ENCODE results near the gene LRRK2.

DNA sequence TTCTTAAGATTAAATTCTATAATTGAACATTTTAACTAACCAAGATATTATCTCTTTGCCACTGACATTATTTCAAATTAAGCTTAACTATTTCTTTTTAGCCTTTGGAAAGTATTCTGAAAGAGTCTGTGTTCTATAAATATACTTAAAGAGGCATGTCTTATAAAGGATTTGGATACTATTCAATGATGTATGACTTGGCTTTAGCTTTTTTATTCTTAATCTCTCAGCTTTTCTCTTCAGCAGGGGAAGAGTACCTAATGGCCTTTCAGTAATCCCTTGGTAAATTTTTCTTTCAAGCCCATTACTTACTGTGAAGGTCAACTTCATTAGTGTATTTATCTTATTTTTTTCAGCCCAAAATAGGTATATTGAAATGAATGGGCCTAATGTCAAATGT lies 113.8 kb downstream of the LRRK2 start:
- TF ChIP-seq, protein P1, sequence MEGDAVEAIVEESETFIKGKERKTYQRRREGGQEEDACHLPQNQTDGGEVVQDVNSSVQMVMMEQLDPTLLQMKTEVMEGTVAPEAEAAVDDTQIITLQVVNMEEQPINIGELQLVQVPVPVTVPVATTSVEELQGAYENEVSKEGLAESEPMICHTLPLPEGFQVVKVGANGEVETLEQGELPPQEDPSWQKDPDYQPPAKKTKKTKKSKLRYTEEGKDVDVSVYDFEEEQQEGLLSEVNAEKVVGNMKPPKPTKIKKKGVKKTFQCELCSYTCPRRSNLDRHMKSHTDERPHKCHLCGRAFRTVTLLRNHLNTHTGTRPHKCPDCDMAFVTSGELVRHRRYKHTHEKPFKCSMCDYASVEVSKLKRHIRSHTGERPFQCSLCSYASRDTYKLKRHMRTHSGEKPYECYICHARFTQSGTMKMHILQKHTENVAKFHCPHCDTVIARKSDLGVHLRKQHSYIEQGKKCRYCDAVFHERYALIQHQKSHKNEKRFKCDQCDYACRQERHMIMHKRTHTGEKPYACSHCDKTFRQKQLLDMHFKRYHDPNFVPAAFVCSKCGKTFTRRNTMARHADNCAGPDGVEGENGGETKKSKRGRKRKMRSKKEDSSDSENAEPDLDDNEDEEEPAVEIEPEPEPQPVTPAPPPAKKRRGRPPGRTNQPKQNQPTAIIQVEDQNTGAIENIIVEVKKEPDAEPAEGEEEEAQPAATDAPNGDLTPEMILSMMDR (IDR thresholded peaks at IDR 0.05; ENCODE audit: borderline replicate concordance, extremely low read depth, low read length, poor library complexity, severe bottlenecking) = no peak
- TF ChIP-seq EZH2 (IDR thresholded peaks at IDR 0.05; ENCODE audit: borderline replicate concordance, low read depth, low read length, severe bottlenecking) = no peak
